ENCODE data around the gene FBXW7.
"Not testable (repeated sequence)": the region's sequence is repeated elsewhere in the genome, so short reads cannot be mapped to it uniquely, and the experiment has no call there.

FBXW7 gene

GRCh38 chr4:152544533-152544932, 8.6 kb upstream of the FBXW7 start:
- DNase-seq (ENCODE audit: low read depth) = not testable (repeated sequence)

- DNase-seq (ENCODE audit: low read depth) = no peak
Observed at GRCh38 chr4:152540941-152541340, 5.0 kb upstream of the FBXW7 start.

- DNase-seq (ENCODE audit: low read depth) = no peak
Observed at GRCh38 chr4:152540293-152540674, 4.4 kb upstream of the FBXW7 start.

- no peak for DNase-seq (ENCODE audit: low read depth)
Observed at GRCh38 chr4:152539556-152540292, 3.8 kb upstream of the FBXW7 start.

- no peak for DNase-seq (ENCODE audit: low read depth)
Observed at GRCh38 chr4:152537881-152538280, 2.0 kb upstream of the FBXW7 start.

- no peak for DNase-seq (ENCODE audit: low read depth)
Observed at GRCh38 chr4:152536545-152537182, 772 bp upstream of the FBXW7 start.

- no peak for DNase-seq (ENCODE audit: low read depth)
Observed at GRCh38 chr4:152535360-152535902, 461 bp downstream of the FBXW7 start.

- DNase-seq (ENCODE audit: low read depth) = no peak
Observed at GRCh38 chr4:152534541-152535359, 1.1 kb downstream of the FBXW7 start.

- no peak for DNase-seq (ENCODE audit: low read depth)
Observed at GRCh38 chr4:152531479-152531878, 4.4 kb downstream of the FBXW7 start.

GRCh38 chr4:152530600-152530999, 5.3 kb downstream of the FBXW7 start:
- DNase-seq (ENCODE audit: low read depth) = no peak

- no peak for DNase-seq (ENCODE audit: low read depth)
Observed at GRCh38 chr4:152529880-152530279, 6.0 kb downstream of the FBXW7 start.

GRCh38 chr4:152528060-152528459, 7.8 kb downstream of the FBXW7 start:
- DNase-seq (ENCODE audit: low read depth) = no peak

- no peak for DNase-seq (ENCODE audit: low read depth)
Observed at GRCh38 chr4:152525878-152526277, 10.0 kb downstream of the FBXW7 start.

- no peak for DNase-seq (ENCODE audit: low read depth)
Observed at GRCh38 chr4:152524427-152524826, 11.5 kb downstream of the FBXW7 start.

- no peak for DNase-seq (ENCODE audit: low read depth)
Observed at GRCh38 chr4:152523731-152524130, 12.2 kb downstream of the FBXW7 start.

GRCh38 chr4:152522754-152523153, 13.1 kb downstream of the FBXW7 start:
- DNase-seq (ENCODE audit: low read depth) = no peak

- no peak for DNase-seq (ENCODE audit: low read depth)
Observed at GRCh38 chr4:152522245-152522644, 13.6 kb downstream of the FBXW7 start.

GRCh38 chr4:152516156-152516555, 19.7 kb downstream of the FBXW7 start:
- DNase-seq (ENCODE audit: low read depth) = no peak

GRCh38 chr4:152515678-152516077, 20.2 kb downstream of the FBXW7 start:
- DNase-seq (ENCODE audit: low read depth) = peak; percentile 31

- DNase-seq (ENCODE audit: low read depth) = no peak
Observed at GRCh38 chr4:152514356-152514755, 21.5 kb downstream of the FBXW7 start.

GRCh38 chr4:152513078-152513477, 22.8 kb downstream of the FBXW7 start:
- DNase-seq (ENCODE audit: low read depth) = no peak

GRCh38 chr4:152512483-152512882, 23.4 kb downstream of the FBXW7 start:
- no peak for DNase-seq (ENCODE audit: low read depth)

Measured in GM04503 (cell line).